Kidney glomerular epithelial cell (primary cell): ENCODE measurements around the gene ARHGEF3.

Experiments
- DNase-seq: peaks from one replicate; lab custom pipeline; 2025; lab: John Stamatoyannopoulos, UW

The ARHGEF3 gene

DNA sequence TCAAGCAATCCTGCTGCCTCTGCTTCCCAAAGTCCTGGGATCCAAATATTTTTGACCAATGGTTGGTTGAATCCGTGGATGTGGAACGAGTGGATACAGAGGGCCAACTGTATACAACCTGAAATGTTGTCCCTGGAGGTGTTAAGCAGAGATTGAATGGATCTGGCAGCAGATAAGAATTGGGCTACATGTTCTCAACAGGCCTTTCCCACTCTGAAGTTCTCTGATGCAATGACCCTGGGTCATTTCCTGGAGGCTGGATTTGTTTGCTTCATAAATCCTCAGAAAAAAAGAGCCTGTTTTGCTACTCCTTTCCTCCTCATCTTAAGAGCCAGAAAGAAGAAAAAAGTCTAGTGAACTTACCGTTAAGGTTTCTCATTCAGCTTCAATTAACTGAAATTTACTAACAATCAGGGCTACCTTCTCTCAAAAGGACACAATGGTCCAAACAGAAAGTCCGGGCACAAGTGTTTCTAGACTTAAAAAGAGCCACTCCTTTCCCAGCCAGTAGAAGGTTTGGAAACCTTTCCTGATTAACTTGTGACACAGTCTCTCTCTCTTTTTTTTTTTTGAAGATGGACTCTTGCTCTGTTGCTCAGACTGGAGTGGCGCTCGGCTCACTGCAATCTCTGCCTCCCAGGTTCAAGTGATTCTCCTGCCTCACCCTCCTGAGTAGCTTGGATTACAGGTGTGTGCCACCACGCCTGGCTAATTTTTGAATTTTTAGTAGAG, 6.5 kb downstream of the ARHGEF3 start:
- no peak for DNase-seq

DNA sequence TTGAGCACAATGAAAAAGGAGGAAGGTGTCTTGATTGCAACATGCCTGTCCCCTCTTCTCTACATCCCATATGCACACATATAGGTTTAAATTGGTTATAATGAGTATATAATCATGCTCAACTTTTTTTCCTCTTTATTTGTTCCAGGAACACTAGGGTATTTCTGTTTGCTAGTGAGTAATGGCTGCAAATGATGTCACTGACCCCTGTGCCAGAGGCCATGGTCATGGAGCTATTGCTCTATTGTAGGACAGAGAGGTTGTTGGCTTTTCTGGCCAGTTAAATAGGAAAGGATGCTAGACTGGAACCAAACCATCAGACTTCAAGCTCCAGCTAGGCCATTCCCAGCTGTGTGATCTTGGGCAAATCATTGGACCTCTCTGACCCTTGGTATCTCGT, 9.6 kb downstream of the ARHGEF3 start:
- DNase-seq, result no peak

DNA sequence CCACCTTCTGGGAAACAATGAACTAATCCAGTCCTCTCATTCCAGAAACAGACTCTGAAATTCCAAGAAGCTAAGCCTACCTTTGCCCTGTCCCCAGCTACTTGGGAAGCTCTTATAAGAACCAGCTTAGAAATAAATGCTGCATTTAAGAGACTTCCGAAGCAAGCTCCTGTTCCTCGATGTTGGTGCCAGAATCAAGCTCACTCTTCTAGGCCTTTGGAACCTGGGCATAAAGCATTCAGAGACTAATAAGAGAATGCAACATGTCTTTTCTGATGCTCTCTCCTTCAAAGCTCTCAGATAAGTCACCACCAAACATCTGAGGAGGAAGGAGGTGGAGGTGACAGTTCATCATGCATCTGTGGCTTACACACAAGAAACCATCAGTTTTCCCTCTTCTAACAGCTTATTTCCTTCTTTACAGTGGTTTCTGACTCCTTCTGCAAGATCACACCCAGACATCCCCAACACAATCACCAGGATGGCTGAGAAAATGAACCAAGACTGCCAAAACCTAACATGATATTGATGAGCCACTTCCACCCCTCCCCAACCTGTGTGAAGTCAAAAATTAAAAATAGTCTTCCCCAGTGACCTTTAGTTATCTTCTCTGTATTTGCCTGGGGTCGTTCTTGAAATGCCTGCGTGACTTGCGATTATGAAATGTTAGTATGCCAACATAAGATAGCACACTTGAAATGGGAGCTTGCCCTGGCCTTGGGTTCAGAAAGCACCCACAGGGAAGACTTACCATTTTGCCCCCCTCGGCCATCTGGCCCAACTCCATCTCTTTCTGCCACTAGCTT, 11.5 kb downstream of the ARHGEF3 start:
- no peak for DNase-seq

DNA sequence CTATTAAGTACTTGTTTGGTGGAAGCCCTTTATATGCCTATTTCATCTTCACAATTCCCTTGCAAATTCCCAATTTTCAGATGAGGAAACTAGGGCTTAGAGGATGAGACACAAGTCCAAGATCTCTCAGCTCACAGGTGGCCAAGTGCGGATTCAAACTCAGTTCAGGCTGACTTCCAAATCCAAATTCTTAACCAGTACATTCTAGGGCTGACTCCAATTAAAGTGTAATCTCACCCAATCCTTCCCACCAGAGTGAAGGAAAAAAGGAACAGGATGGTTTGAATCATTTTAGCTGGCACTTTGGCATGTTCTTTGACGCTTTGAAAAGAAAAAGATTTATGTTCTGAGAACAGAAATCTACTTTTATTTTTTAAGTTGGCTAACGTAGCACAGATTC, 12.7 kb downstream of the ARHGEF3 start:
- DNase-seq, result no peak

DNA sequence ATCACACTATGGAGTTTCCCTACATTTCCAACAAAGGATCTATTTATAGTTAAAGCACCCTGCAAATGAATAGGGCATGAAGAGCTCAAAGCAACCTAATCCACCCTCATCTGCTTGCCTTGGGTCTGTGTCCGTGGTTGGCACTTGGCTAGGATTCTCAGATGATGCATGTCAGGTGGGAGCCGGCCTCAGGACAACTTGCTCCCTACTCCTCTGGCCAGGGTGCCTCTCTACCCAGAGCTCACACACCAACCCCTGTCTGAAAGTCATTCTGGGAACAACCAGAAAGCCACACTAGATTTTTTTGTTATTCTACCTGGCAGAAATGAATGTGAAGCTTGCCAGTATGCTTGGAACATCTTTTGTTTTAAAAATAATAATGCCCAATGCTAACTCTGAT, 13.2 kb downstream of the ARHGEF3 start:
- no peak for DNase-seq

DNA sequence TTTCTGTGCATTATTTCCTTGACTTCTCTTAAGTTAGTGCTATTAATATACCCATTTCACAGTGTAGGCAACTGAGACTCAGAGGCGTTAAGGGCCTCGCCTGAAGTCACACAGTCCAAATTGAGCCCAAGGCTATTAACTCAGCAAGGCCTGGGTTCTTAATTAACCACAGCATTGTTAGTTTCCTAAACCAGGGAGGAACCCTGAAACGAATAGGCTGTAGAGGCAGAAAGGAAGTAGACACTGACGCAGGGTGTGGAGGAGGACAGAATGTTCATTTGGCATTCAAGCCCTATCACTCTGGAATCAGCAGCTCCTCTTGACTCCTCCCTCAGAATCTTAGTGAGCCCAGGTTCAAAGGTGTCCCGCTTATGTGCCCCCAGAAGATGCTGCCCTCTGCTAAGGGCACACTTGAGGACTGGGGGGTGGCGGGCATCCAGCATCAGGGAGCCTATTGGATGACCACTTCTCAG, 13.9 kb downstream of the ARHGEF3 start:
- no peak for DNase-seq

DNA sequence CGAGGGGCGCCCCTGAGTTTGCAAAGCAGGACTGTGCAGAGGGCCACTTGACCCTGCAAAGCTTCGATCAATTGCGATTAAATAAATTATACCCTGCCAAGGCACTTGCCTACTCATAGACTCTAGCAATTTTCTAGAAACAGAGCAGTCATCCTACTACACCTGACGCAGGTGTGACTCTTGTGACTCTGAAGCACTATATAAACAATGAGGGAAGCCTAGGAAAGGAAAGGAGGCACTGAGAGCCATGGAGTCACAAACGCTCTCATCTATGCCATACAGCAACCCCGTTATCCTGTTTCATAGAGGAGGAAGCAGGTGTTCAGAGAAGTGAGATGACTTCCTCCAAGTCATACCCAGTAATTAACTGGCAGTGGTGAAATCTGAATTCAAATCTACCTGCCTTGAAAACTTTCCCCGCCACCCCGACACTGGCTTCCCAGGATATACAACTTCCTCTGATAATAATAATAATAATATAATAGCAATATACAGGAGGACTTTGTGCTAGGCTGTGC, 14.4 kb downstream of the ARHGEF3 start:
- no peak for DNase-seq

DNA sequence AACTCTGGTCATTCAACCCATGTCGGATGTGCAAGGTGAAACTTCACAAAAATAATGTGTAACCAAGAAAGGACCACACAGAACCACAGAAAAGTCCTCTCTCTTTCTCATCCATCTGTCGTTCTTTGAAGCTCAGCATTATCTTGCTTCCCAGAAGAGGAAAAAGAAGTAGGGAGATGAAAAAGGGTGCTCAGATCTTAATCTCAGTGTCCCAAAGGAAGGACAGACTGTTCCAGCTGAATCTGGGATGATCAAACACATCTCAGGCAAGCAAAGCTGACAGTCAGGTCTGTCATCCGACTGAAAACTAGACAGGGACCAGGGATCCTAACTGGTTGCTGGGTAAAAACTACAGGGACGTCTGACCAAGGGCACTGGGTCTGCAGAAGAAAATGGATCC, 16.2 kb downstream of the ARHGEF3 start:
- no peak for DNase-seq

DNA sequence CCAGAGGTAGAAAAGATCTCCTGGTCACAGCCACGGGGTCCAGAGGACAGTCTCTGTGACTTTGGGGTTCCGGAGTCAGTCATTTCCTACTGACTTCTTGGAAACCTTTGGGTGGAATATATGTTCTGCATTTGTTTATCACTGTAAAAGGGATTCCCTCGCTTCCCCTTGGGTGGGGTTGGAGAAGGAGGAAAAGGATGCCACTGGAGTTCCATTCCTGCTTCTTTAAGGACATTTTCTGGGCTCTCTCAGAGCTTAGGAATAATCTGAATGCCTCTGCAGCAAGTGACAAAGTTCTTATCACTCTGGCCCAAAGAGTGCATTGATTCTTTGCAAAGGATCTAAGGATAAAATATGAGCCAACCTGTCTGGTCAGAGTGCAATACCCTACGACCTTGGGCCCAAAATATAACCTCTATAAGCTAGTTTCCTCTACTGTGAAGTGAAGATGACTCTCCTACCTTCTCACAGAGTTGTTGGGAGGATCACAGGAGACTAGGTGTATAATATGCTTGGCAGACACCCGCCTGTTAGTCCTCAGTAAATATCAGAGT, 17.2 kb downstream of the ARHGEF3 start:
- no peak for DNase-seq

DNA sequence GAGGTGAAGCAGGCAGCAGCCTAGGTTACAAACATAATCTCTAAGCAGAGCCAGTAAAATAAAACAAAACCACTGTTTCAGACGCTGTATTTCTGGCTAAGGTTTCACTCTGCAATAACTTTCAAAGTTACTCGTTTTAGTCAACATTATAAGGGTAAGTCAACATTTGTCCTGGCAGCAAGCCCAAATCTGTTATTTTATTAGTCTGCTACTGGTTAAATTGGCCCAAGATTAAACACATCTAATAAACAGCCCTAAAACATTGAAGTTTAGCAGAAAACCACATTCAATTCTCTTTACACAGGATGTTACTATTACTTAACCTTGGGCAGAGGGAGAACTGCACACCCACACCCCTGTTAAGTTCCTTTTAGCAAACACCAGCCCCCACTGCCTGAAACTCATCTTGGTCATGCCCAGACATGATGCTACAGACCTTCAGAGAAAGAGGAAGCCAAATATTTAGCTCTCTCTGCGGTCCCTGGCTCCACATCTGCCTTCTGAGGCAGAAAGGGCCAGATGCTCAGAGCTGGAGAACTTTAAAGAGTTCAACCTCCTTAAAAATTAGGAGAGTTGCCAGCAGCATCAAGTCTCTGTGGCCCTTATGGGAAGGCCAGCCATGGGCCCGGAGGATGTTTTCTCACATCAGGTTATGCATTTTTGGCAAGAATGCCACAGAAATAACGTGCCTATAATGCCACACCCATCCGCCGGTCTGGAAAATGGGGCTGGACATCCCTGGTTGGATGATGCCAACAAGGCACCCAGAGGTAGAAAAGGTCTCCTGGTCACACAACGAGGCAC, 17.9 kb downstream of the ARHGEF3 start:
- DNase-seq, result peak; percentile 13

DNA sequence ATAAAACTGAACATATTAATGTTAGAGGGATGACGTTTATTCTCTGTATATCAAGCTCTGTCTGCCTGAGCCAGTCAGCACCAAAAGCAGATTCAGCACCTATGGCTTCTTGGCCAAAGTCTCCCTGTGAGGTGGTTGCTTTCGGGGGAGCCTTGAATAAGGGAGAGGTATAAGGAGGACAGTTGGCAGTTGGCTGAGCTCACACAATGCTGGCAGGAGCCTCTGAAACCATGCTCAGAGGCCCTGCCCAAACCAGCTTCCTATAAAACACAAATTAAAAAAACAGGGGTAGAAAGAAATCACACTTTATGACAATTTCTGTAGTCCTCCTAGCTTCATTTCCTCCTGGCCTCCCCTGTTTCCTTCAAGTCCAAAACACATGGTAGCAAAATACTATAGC, 18.8 kb downstream of the ARHGEF3 start:
- DNase-seq, result no peak

DNA sequence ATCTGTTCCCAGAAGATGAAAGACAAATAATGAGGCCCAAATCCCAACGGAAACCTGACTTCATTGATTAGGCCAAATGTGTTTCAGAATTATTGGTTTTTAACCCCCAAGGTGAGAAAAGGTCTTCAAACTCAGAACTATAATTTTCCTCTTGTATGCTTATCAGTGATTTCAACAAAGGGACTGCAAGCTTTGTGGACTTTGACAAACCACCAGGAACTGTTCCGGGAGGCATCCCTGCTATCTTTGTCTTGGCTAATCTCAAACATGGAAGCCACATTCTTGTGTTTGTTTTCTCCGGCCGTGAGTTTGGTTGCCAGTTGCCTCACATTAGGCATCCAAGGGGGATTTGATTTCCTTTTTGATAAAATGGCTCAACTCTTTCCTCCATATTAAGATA, 19.5 kb downstream of the ARHGEF3 start:
- no peak for DNase-seq

DNA sequence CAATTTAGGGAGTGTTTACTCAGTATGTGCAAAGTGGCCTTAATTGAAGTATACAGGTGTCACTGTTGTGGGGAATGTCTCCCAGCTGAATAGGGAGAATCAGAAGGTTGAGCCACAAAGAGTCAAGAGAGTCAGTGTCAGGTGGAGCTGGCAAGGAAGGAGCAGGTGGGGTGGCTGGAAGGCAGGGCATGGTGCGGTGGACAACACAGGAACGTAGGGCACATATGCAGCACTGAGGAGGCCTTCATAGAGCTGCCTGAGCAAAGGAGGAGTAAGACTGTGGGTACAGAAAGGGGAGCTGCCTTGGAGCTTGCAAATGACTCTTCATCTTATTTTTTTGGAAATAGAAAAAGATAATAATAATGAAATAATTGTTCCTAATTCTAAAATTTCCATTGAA, 20.0 kb downstream of the ARHGEF3 start:
- DNase-seq, result no peak

DNA sequence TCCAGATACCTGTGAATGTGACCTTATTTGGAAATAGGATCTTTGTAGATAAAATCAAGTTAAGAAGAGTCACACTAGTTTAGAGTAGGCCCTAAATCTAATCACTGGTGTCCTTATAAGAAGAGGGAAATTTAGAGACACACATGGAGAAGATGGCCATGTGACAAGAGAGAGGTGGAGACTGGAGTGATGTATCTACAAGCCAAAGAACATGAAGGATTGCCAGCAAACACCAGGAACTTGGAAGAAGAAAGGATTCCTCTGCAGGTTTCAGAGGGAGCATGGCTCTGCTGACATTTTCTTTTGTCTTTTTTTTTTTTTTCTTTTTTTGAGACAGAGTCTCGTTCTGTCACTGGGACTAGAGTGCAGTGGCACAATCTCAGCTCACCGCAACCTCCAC, 20.8 kb downstream of the ARHGEF3 start:
- no peak for DNase-seq

DNA sequence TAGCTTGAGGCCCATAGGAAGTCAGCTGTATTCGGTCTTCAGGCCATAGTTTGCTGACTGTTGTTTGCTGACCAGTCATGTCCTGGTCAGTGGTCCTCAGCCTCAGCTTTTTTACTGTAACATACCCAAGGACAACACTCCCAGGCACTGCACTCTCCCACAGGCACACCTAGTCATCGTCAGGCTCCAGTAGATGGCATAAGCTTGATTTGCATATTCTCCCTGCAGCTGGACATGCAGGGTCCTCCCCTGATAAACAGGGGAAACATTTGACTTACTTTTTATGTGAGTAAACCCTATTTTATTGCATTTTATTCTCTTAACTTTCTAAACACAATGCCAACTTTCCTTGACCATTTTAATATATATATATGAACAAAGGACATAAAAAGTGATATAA, 22.9 kb downstream of the ARHGEF3 start:
- no peak for DNase-seq

DNA sequence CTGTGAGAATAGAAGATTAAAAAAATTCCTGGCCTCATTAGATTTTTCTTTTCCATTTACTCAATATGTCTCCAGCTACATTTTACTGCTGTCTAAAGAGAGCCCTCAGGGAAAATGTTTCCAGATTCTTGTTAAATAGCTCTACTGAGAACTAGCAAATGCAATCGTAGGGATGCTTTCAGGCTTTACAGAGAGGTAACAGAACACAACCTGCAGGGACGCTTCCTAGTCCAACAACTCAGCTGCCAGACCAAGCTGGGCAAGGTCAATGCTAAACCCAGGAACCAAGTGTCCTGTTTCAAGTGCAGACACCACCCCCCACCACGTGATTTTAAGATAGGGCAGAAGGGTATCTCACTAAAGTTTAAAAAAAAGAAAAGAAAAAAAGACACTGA, 25.2 kb downstream of the ARHGEF3 start:
- DNase-seq, result no peak

DNA sequence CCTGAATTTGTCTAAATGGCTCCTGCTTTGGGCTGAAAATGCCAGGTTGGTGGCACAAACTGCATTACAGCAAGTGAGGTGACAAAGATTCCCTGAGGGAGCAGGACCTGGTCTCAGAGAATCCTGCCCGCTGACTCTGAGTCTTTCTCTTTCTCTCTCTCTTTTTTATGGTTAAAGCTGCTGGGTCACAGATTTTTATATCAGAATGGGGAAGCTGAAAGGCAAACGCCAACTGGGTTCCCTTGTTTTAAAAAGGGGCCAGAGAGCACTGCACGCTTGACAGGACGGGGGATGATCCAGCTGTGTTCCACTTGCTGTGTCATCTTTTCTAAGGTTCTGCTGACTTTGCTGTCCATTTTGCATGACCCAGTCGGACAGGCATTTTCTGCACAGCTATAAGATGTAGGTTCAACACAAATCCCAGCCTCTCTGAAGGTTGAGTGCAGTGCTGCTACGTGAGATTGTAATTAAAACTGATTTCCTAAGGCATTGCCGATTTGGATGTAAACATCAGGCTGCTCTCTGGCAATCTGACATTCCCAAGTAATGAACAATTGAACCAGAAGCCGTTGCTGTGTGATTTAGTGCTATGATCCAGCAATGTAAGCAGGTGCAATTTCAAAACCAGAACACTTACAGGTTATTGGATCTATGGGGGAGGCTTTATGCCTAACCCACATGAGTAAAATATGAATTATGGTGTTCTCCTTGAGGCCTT, 25.8 kb downstream of the ARHGEF3 start:
- DNase-seq, result no peak

DNA sequence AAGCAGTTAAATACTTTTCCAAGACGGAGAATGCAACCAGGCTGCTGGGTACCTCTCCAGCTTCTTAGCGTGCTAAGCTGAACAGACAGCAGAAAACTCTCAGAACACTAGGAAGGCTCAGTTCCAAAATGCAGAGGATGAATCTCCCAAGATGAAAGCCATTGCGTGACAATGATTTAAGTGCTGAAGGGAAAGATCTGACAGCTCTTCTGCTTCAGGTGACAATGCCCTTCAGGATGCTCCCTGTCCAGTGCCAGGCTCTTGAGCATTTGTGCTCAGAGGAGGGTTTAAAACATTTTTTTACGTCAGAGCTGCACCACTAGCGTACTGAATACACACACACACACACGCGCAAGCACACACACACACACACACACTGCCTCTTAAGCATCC, 26.3 kb downstream of the ARHGEF3 start:
- no peak for DNase-seq

DNA sequence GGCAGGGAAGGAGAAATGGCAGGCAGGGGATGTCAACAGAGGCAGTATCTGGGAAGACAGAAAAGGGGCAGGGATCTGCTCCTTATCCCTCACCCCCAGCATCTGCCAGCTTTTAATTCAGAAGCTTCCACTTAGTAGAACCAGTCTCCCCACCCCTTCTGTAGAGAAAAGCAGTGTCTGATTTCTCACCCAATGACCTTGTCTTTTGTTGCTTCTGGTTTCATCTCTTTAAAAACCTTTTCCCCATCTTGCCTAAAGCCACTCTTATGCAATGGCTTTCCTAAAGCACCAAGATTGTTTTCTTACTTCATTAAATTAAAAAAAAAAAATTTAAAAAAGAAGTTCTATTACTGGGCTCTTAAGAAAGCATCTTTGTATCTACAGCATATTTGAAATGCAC, 27.8 kb downstream of the ARHGEF3 start:
- no peak for DNase-seq

DNA sequence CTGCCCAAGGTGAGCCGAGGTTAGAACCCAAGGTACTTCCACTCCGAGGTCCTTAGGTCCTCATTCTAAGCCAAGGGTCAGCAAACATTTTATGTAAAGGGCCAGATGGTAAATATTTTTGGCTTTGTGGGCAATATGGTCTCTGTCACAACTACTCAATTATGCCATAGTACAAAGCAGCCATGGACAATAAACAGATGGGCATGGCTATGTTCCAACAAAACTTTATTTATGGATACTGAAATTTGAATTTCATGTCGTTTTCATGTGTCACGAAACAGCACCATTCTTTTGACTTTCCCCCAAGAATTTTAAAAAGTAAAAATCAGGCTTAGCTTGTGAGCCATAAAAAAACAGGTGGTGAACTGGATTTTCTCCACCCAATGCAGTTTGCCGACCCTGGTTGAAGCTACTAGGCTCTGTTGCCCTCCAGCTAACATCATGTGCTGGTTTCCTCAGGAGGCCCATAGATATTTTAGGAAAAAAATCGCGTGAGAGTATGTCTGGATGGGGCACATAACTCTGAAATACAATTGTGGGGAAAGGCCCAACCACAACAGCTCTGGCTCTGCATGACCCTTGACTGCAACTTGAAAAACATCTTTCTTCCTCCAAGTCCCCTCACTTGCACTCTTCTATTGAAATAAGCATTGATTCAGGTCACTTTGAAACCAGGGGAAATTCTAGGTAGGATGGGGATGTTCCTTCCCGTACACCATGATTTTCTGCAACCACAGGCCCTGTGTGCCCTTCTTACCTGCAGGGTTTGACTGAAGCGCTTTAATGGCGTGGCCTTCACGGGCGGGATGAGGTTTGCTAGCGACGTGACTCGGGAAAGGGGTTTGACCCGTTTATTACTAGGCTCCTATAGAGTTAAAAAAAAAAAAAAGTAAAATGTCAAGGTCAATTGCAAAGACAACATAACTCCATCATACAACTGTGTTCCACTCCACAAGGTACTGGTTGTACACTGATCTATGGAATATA, 28.5 kb downstream of the ARHGEF3 start:
- no peak for DNase-seq
